H1 (cell line): ENCODE measurements around the gene DLG5. TPM values are rescaled to one million over a fixed set of nuclear protein-coding genes. Genes with fewer than 3 reads are reported as not detected.

Experiments used
- ATF3 ChIP-seq: IDR thresholded peaks from 2 replicates; pipeline ENCODE4 v1.6.1; 2011; ENCODE audit warnings: low read depth, mild to moderate bottlenecking, low read length; ENCODE audit not compliant: insufficient read depth
- polyA plus RNA-seq, 7 experiments: library from polyadenylated mRNA; depleted of rRNA in 3 of 7; stranded (reverse) in 5 of 7; unstranded in 2 of 7; fragments of >200 nt in 5 of 7; fragments of 200-250 nt in 2 of 7; gene quantifications; 1 replicate in 5 of 7; 2 replicates in 1 of 7; 4 replicates in 1 of 7; pipeline versions ENCODE4 v1.2.1 to v1.2.3, GENCODE V29; 2011 to 2013; ENCODE audit warnings: missing spikeins in 2 of 7, mixed read lengths in 2 of 7
- total RNA-seq: library from RNA; stranded (reverse); fragmentation: NEBNext Ultra II Directional; extraction: Animal tissue kit (Norgen Biotek cat#: 25700); gene quantifications from 2 replicates; pipeline ENCODE4 v1.2.1, GENCODE V29; 2021

Gene DLG5
- total and polyA plus RNA-seq, 2 of the 8 experiments (the other 6 are each of a cell fraction or from before 2014, with no cell fraction given) = 15.6 to 71.4 TPM

GRCh38 chr10:77875730-77876129, 50.8 kb downstream of the DLG5 start (continued):
- no peak for TF ChIP-seq ATF3
